Esophagus muscularis mucosa (tissue), 4 donors: ENCODE measurements around the gene DYNC1I1. TPM values are rescaled to one million over a fixed set of nuclear protein-coding genes. Genes with fewer than 3 reads are reported as not detected.

Source experiments
- DNase-seq: peaks from one replicate; pipeline ENCODE4 v3.0.0-alpha.2; 2017; ENCODE audit errors: extremely low spot score
- H3K27ac ChIP-seq, 4 donors: fragments of 200-600 bp; sonication (generic); replicated peaks in 1 of 4; 1 replicate in 3 of 4; 2 replicates in 1 of 4; pipeline ENCODE4 v1.5.1; 2016 to 2019; ENCODE audit warnings: mild to moderate bottlenecking in 1 of 4
- H3K27me3 ChIP-seq, 4 donors: fragments of 200-600 bp; sonication (generic); one replicate each; pipeline versions ENCODE4 v1.5.1 to v1.6.0; 2016 to 2019
- H3K36me3 ChIP-seq, 4 donors: fragments of 200-600 bp; sonication (generic); one replicate each; pipeline ENCODE4 v1.5.1; 2016 to 2019
- H3K4me1 ChIP-seq, 4 donors: fragments of 200-600 bp; sonication (generic); one replicate each; pipeline ENCODE4 v1.5.1; 2016 to 2019
- H3K4me3 ChIP-seq, 4 donors: fragments of 200-600 bp; sonication (generic); 1 replicate in 2 of 4; 2 replicates in 2 of 4; pipeline ENCODE4 v1.5.1; 2016 to 2019; ENCODE audit warnings: mild to moderate bottlenecking in 4 of 4, moderate library complexity in 1 of 4
- H3K9me3 ChIP-seq, 4 donors: fragments of 200-600 bp; sonication (generic); 1 replicate in 3 of 4; 2 replicates in 1 of 4; pipeline ENCODE4 v1.5.1; 2016 to 2019
- CTCF ChIP-seq, 3 experiments: fragments of 200-600 bp in 2 of 3; fragments of 450-650 bp in 1 of 3; sonication (generic) in 2 of 3; IDR thresholded peaks; one replicate each; pipeline ENCODE4 v1.5.1; 2017 to 2019; ENCODE audit warnings: antibody characterized with exemption in 3 of 3, mild to moderate bottlenecking in 2 of 3, moderate library complexity in 1 of 3
- EP300 ChIP-seq: sonication (generic); formaldehyde crosslinking; IDR thresholded peaks from one replicate; pipeline ENCODE4 v1.6.1; 2017; ENCODE audit warnings: antibody characterized with exemption
- POLR2A ChIP-seq: fragments of 450-650 bp; IDR thresholded peaks from one replicate; pipeline ENCODE4 v1.6.1; 2017; ENCODE audit warnings: antibody characterized with exemption, moderate library complexity, mild to moderate bottlenecking, low read depth
- POLR2AphosphoS5 ChIP-seq, 2 donors: sonication (generic); formaldehyde crosslinking; IDR thresholded peaks; one replicate each; pipeline ENCODE4 v1.6.1; 2017; ENCODE audit warnings: antibody characterized with exemption in 2 of 2
- WGBS: methylation state at CpG from one replicate; pipeline ENCODE4 v1.1.5; 2018; 5-methylcytosine and 5-hydroxymethylcytosine counted together
- intact Hi-C: fragments of 100-400 bp; cut with DNase I; formaldehyde crosslinking; loops from one replicate; pipeline ENCODE4 v1.15.1; 2023
- total RNA-seq, 4 donors: library from RNA; depleted of rRNA; stranded (reverse); fragments of >200 nt; gene quantifications; one replicate each; pipeline versions ENCODE4 v1.1.0 to v1.2.1, GENCODE V29; 2016

The DYNC1I1 gene
- total RNA-seq, 4 donors from 2014 or later, result 8.7 to 16.4 (median 12.3) TPM

GRCh38 chr7:95755277-95755934 is 16.9 kb upstream of the DYNC1I1 start:
- H3K9me3 ChIP-seq, result no peaks in the 10 kb centered on the region
- H3K36me3 ChIP-seq, result no peaks in the 10 kb centered on the region
- H3K4me1 ChIP-seq, result no peaks in the 10 kb centered on the region
- peaks cover 0 to 9% (median 0%) of the 10 kb centered on the region in 4 donors for H3K27me3 ChIP-seq
- H3K27ac ChIP-seq, result no peak overlapping the region
- intact Hi-C loops, result no loop called here
- DNase-seq, result no peak
- no peak for TF ChIP-seq POLR2AphosphoS5 (IDR thresholded peaks at IDR 0.05)
- TF ChIP-seq CTCF (IDR thresholded peaks at IDR 0.05), result no peak
- no peak for TF ChIP-seq EP300
- no peak for TF ChIP-seq POLR2A
- no peak overlapping the region for H3K4me3 ChIP-seq
- 74% methylated on average over 6 of the region's 6 CpGs for WGBS

GRCh38 chr7:95758187-95758586 is 14.2 kb upstream of the DYNC1I1 start:
- 50% methylated on average over 3 of the region's 3 CpGs for whole genome bisulfite sequencing
- Histone ChIP-seq H3K36me3 (no peaks in the 10 kb centered on the region), H3K27ac (no peak overlapping the region), H3K9me3 (no peaks in the 10 kb centered on the region), H3K27me3 (peaks cover 0 to 9% (median 0%) of the 10 kb centered on the region in 4 donors), H3K4me3 (no peak overlapping the region), H3K4me1 (no peaks in the 10 kb centered on the region)
- no peak for TF ChIP-seq EP300
- TF ChIP-seq POLR2AphosphoS5 (IDR thresholded peaks at IDR 0.05), result no peak
- TF ChIP-seq CTCF (IDR thresholded peaks at IDR 0.05), result no peak
- no peak for DNase-seq
- intact Hi-C loops, result no loop called here

- 89% methylated on average over 2 of the region's 2 CpGs for WGBS
- Histone ChIP-seq H3K27ac (no peak overlapping the region), H3K9me3 (no peaks in the 10 kb centered on the region), H3K4me3 (no peak overlapping the region), H3K36me3 (no peaks in the 10 kb centered on the region), H3K4me1 (peaks cover 0 to 5% (median 0%) of the 10 kb centered on the region in 4 donors), H3K27me3 (no peaks in the 10 kb centered on the region)
- no peak for DNase-seq
- intact Hi-C loops, result no loop called here
- no peak for TF ChIP-seq EP300
- TF ChIP-seq CTCF (IDR thresholded peaks at IDR 0.05), result no peak
- TF ChIP-seq POLR2A, result no peak
- TF ChIP-seq POLR2AphosphoS5 (IDR thresholded peaks at IDR 0.05), result no peak
Measured at GRCh38 chr7:95766086-95766485, 6.3 kb upstream of the DYNC1I1 start.

- Histone ChIP-seq H3K27ac (no peak overlapping the region), H3K9me3 (no peaks in the 10 kb centered on the region), H3K36me3 (no peaks in the 10 kb centered on the region), H3K27me3 (no peaks in the 10 kb centered on the region), H3K4me1 (peaks cover 0 to 5% (median 0%) of the 10 kb centered on the region in 4 donors), H3K4me3 (no peak overlapping the region)
- DNase-seq, result no peak
- intact Hi-C loops, result no loop called here
- TF ChIP-seq CTCF (IDR thresholded peaks at IDR 0.05) (no peak), POLR2AphosphoS5 (IDR thresholded peaks at IDR 0.05) (no peak), EP300 (no peak), POLR2A (no peak)
- 93% methylated on average over 1 of the region's 1 CpG for WGBS
Measured at GRCh38 chr7:95766657-95767056, 5.7 kb upstream of the DYNC1I1 start.
